ENCODE results near the gene GATAD2B. TPM values are rescaled to one million over a fixed set of nuclear protein-coding genes. Genes with fewer than 3 reads are reported as not detected.

The GATAD2B gene
- polyA plus RNA-seq, 1 donor from 2014 or later: 12.8 TPM

GRCh38 chr1:153763365-153764225, 159.2 kb downstream of the GATAD2B start:
- H3K27ac ChIP-seq (ENCODE audit: low read length): no peak overlapping the region
- H3K9ac ChIP-seq (ENCODE audit: low read length): no peak overlapping the region
- no peaks in the 10 kb centered on the region for H3K9me3 ChIP-seq (ENCODE audit: low read length)
- no peaks in the 10 kb centered on the region for H3K36me3 ChIP-seq (ENCODE audit: insufficient read depth, low read length)
- no peak overlapping the region for H3K4me3 ChIP-seq (ENCODE audit: low read length)
- H3K9me2 ChIP-seq (ENCODE audit: insufficient read depth, low read length): no peaks in the 10 kb centered on the region
- TF ChIP-seq RAD21 (conservative IDR thresholded peaks at IDR 0.05) (no peak), TAF1 (IDR thresholded peaks at IDR 0.05; ENCODE audit: low read depth) (no peak), CTCF (IDR thresholded peaks at IDR 0.05; ENCODE audit: poor library complexity, severe bottlenecking) (no peak), POLR2AphosphoS5 (IDR thresholded peaks at IDR 0.05) (no peak), SMC3 (conservative IDR thresholded peaks at IDR 0.05; ENCODE audit: poor library complexity) (no peak), EZH2 (IDR thresholded peaks at IDR 0.05; ENCODE audit: borderline replicate concordance, insufficient read depth, low read length, poor library complexity, severe bottlenecking) (no peak), MXI1 (conservative IDR thresholded peaks at IDR 0.05; ENCODE audit: poor library complexity, severe bottlenecking) (no peak), EP300 (conservative IDR thresholded peaks at IDR 0.05; ENCODE audit: poor library complexity, severe bottlenecking) (no peak), REST (IDR thresholded peaks at IDR 0.05; ENCODE audit: borderline replicate concordance) (no peak)
- H4K20me1 ChIP-seq (ENCODE audit: insufficient read depth): no peaks in the 10 kb centered on the region
- no peak overlapping the region for H2AFZ ChIP-seq (ENCODE audit: low read depth, low read length)
- no peaks in the 10 kb centered on the region for H3K27me3 ChIP-seq (ENCODE audit: insufficient read depth, low read depth, low read length)
- H3K4me2 ChIP-seq (ENCODE audit: low read length): no peak overlapping the region
- H3K79me2 ChIP-seq (replicated peaks; ENCODE audit: insufficient read depth, low read length): no peaks in the 10 kb centered on the region
- H3F3A ChIP-seq (ENCODE audit: insufficient read depth, low read length, poor library complexity, severe bottlenecking): no peaks in the 10 kb centered on the region

GRCh38 chr1:153760440-153760839, 162.3 kb downstream of the GATAD2B start:
- no peak overlapping the region for H3K4me2 ChIP-seq (ENCODE audit: low read length)
- H3K36me3 ChIP-seq (ENCODE audit: insufficient read depth, low read length): no peaks in the 10 kb centered on the region
- H3F3A ChIP-seq (ENCODE audit: insufficient read depth, low read length, poor library complexity, severe bottlenecking): no peaks in the 10 kb centered on the region
- H3K9me3 ChIP-seq (ENCODE audit: low read length): no peaks in the 10 kb centered on the region
- H3K79me2 ChIP-seq (replicated peaks; ENCODE audit: insufficient read depth, low read length): no peaks in the 10 kb centered on the region
- no peaks in the 10 kb centered on the region for H4K20me1 ChIP-seq (ENCODE audit: insufficient read depth)
- H3K4me3 ChIP-seq (ENCODE audit: low read length): no peak overlapping the region
- H3K27me3 ChIP-seq (ENCODE audit: insufficient read depth, low read depth, low read length): no peaks in the 10 kb centered on the region
- H3K9me2 ChIP-seq (ENCODE audit: insufficient read depth, low read length): no peaks in the 10 kb centered on the region
- no peak overlapping the region for H2AFZ ChIP-seq (ENCODE audit: low read depth, low read length)
- no peak overlapping the region for H3K9ac ChIP-seq (ENCODE audit: low read length)
- TF ChIP-seq POLR2AphosphoS5 (IDR thresholded peaks at IDR 0.05) (no peak), CTCF (IDR thresholded peaks at IDR 0.05; ENCODE audit: poor library complexity, severe bottlenecking) (no peak), REST (IDR thresholded peaks at IDR 0.05; ENCODE audit: borderline replicate concordance) (no peak), EP300 (conservative IDR thresholded peaks at IDR 0.05; ENCODE audit: poor library complexity, severe bottlenecking) (no peak), MXI1 (conservative IDR thresholded peaks at IDR 0.05; ENCODE audit: poor library complexity, severe bottlenecking) (no peak)
- no peak overlapping the region for H3K27ac ChIP-seq (ENCODE audit: low read length)
